PC-9 (cell line): Measurements from ENCODE around the gene CCT3.

ENCODE experiments used
- CTCF ChIP-seq: fragments of 200-600 bp; sonication (generic); conservative IDR thresholded peaks from 2 replicates; pipeline ENCODE4 v1.6.1; 2017; ENCODE audit warnings: mixed run types, antibody characterized with exemption, mild to moderate bottlenecking, moderate library complexity
- EZH2 ChIP-seq: fragments of 200-600 bp; sonication (generic); IDR thresholded peaks from 2 replicates; pipeline ENCODE4 v1.8.0; 2017; ENCODE audit warnings: antibody characterized with exemption, low read depth

- no peak for TF ChIP-seq CTCF
- no peak for TF ChIP-seq EZH2
Observed at GRCh38 chr1:156342166-156342955, 4.3 kb upstream of the CCT3 start.
